ENCODE results near the gene BHLHA15.

Gene BHLHA15

GRCh38 chr7:98233219-98234070 lies 22.2 kb downstream of the BHLHA15 start:
- Mint-ChIP-seq H3K9me3 (no peaks in the 10 kb centered on the region), H3K36me3 (peaks cover 24% of the 10 kb centered on the region), H3K27me3 (no peaks in the 10 kb centered on the region), H3K4me3 (no peak overlapping the region), H3K27ac (no peak overlapping the region), H3K4me1 (no peaks in the 10 kb centered on the region)
- DNase-seq, result no peak
- CTCF ChIA-PET, result no interaction called here

- Mint-ChIP-seq H3K4me3 (no peak overlapping the region), H3K36me3 (peaks cover 29% of the 10 kb centered on the region), H3K27me3 (no peaks in the 10 kb centered on the region), H3K9me3 (no peaks in the 10 kb centered on the region), H3K4me1 (no peaks in the 10 kb centered on the region), H3K27ac (no peak overlapping the region)
- CTCF ChIA-PET, result interaction anchor here (1.3 kb wide), 1 partner anchor 16 kb away, joined by 3 read pairs; no protein-coding TSS in a partner anchor
- no peak for DNase-seq
These were observed 23.3 kb downstream of the BHLHA15 start for GRCh38 chr7:98234429-98235147.

GRCh38 chr7:98235901-98236300 lies 24.7 kb downstream of the BHLHA15 start:
- Mint-ChIP-seq H3K27ac (no peak overlapping the region), H3K4me1 (no peaks in the 10 kb centered on the region), H3K4me3 (no peak overlapping the region), H3K27me3 (no peaks in the 10 kb centered on the region), H3K9me3 (no peaks in the 10 kb centered on the region), H3K36me3 (peaks cover 28% of the 10 kb centered on the region)
- DNase-seq, result no peak
- CTCF ChIA-PET, result interaction anchor here (1.3 kb wide), 1 partner anchor 15 kb away, joined by 3 read pairs; no protein-coding TSS in a partner anchor

GRCh38 chr7:98236355-98237185 lies 25.3 kb downstream of the BHLHA15 start:
- H3K27me3 Mint-ChIP-seq, result no peaks in the 10 kb centered on the region
- CTCF ChIA-PET, result no interaction called here
- H3K4me3 Mint-ChIP-seq, result no peak overlapping the region
- no peak overlapping the region for H3K27ac Mint-ChIP-seq
- no peaks in the 10 kb centered on the region for H3K9me3 Mint-ChIP-seq
- no peak for DNase-seq
- no peaks in the 10 kb centered on the region for H3K4me1 Mint-ChIP-seq
- H3K36me3 Mint-ChIP-seq, result peaks cover 35% of the 10 kb centered on the region

- H3K9me3 Mint-ChIP-seq, result no peaks in the 10 kb centered on the region
- DNase-seq, result no peak
- no peaks in the 10 kb centered on the region for H3K4me1 Mint-ChIP-seq
- H3K4me3 Mint-ChIP-seq, result no peak overlapping the region
- no peak overlapping the region for H3K27ac Mint-ChIP-seq
- H3K27me3 Mint-ChIP-seq, result no peaks in the 10 kb centered on the region
- H3K36me3 Mint-ChIP-seq, result peaks cover 38% of the 10 kb centered on the region
- CTCF ChIA-PET, result no interaction called here
These were observed 26.8 kb downstream of the BHLHA15 start for GRCh38 chr7:98238076-98238475.

- Mint-ChIP-seq H3K4me1 (no peaks in the 10 kb centered on the region), H3K36me3 (peaks cover 39% of the 10 kb centered on the region), H3K4me3 (no peak overlapping the region), H3K9me3 (no peaks in the 10 kb centered on the region), H3K27ac (no peak overlapping the region), H3K27me3 (no peaks in the 10 kb centered on the region)
- no peak for DNase-seq
- CTCF ChIA-PET, result no interaction called here
These were observed 27.7 kb downstream of the BHLHA15 start for GRCh38 chr7:98238976-98239375.

- CTCF ChIA-PET, result interaction anchor here (0.7 kb wide), 1 partner anchor 135 kb away, joined by 3 read pairs; no protein-coding TSS in a partner anchor
- Mint-ChIP-seq H3K27ac (peak overlapping the region; percentile 33), H3K4me3 (no peak overlapping the region), H3K27me3 (no peaks in the 10 kb centered on the region), H3K36me3 (peaks cover 53% of the 10 kb centered on the region), H3K4me1 (peaks cover 3% of the 10 kb centered on the region), H3K9me3 (no peaks in the 10 kb centered on the region)
- peak; percentile 43 for DNase-seq
These were observed 29.9 kb downstream of the BHLHA15 start for GRCh38 chr7:98240961-98241673.

- DNase-seq, result no peak
- no peak overlapping the region for H3K27ac Mint-ChIP-seq
- peaks cover 3% of the 10 kb centered on the region for H3K4me1 Mint-ChIP-seq
- no peaks in the 10 kb centered on the region for H3K9me3 Mint-ChIP-seq
- CTCF ChIA-PET, result interaction anchor here (0.7 kb wide), 1 partner anchor 136 kb away, joined by 3 read pairs; no protein-coding TSS in a partner anchor
- H3K27me3 Mint-ChIP-seq, result no peaks in the 10 kb centered on the region
- no peak overlapping the region for H3K4me3 Mint-ChIP-seq
- peaks cover 53% of the 10 kb centered on the region for H3K36me3 Mint-ChIP-seq
These were observed 30.5 kb downstream of the BHLHA15 start for GRCh38 chr7:98241674-98242241.

- no peaks in the 10 kb centered on the region for H3K27me3 Mint-ChIP-seq
- H3K36me3 Mint-ChIP-seq, result peaks cover 51% of the 10 kb centered on the region
- H3K4me1 Mint-ChIP-seq, result peaks cover 6% of the 10 kb centered on the region
- CTCF ChIA-PET, result no interaction called here
- H3K4me3 Mint-ChIP-seq, result no peak overlapping the region
- no peak for DNase-seq
- H3K9me3 Mint-ChIP-seq, result no peaks in the 10 kb centered on the region
- H3K27ac Mint-ChIP-seq, result no peak overlapping the region
These were observed 31.1 kb downstream of the BHLHA15 start for GRCh38 chr7:98242342-98242741.

GRCh38 chr7:98242934-98243333 lies 31.7 kb downstream of the BHLHA15 start:
- CTCF ChIA-PET, result no interaction called here
- Mint-ChIP-seq H3K9me3 (no peaks in the 10 kb centered on the region), H3K27me3 (no peaks in the 10 kb centered on the region), H3K4me1 (peaks cover 12% of the 10 kb centered on the region), H3K4me3 (no peak overlapping the region), H3K36me3 (peaks cover 50% of the 10 kb centered on the region), H3K27ac (no peak overlapping the region)
- no peak for DNase-seq

GRCh38 chr7:98244871-98245270 lies 33.6 kb downstream of the BHLHA15 start:
- H3K27ac Mint-ChIP-seq, result no peak overlapping the region
- no peak for DNase-seq
- H3K27me3 Mint-ChIP-seq, result no peaks in the 10 kb centered on the region
- H3K9me3 Mint-ChIP-seq, result no peaks in the 10 kb centered on the region
- peaks cover 31% of the 10 kb centered on the region for H3K4me1 Mint-ChIP-seq
- no peak overlapping the region for H3K4me3 Mint-ChIP-seq
- H3K36me3 Mint-ChIP-seq, result peaks cover 45% of the 10 kb centered on the region
- CTCF ChIA-PET, result no interaction called here

GRCh38 chr7:98248156-98248555 lies 36.9 kb downstream of the BHLHA15 start:
- H3K4me1 Mint-ChIP-seq, result peaks cover 52% of the 10 kb centered on the region
- H3K9me3 Mint-ChIP-seq, result no peaks in the 10 kb centered on the region
- CTCF ChIA-PET, result no interaction called here
- peak overlapping the region; percentile 75 for H3K27ac Mint-ChIP-seq
- no peak for DNase-seq
- H3K4me3 Mint-ChIP-seq, result peak overlapping the region; percentile 23
- H3K36me3 Mint-ChIP-seq, result peaks cover 45% of the 10 kb centered on the region
- no peaks in the 10 kb centered on the region for H3K27me3 Mint-ChIP-seq

GRCh38 chr7:98249106-98249505 lies 37.9 kb downstream of the BHLHA15 start:
- H3K4me1 Mint-ChIP-seq, result peaks cover 57% of the 10 kb centered on the region
- H3K27me3 Mint-ChIP-seq, result no peaks in the 10 kb centered on the region
- peak overlapping the region; percentile 100 for H3K27ac Mint-ChIP-seq
- no peak for DNase-seq
- peaks cover 46% of the 10 kb centered on the region for H3K36me3 Mint-ChIP-seq
- CTCF ChIA-PET, result interaction anchor here (0.6 to 1.0 kb wide), 2 partner anchors 18 to 228 kb away, joined by 3 read pairs; no protein-coding TSS in a partner anchor
- no peaks in the 10 kb centered on the region for H3K9me3 Mint-ChIP-seq
- H3K4me3 Mint-ChIP-seq, result peak overlapping the region; percentile 94

Data from activated naive CD4-positive, alpha-beta T cell treated with anti-CD3 and anti-CD28 coated beads, Interleukin-2, amount 10 ng/mL, durations not matched to agents 7 days and 5 days (primary cell).